Vagina (tissue), 2 donors: ENCODE data around the gene BCAT1.

ENCODE experiments used
- CTCF ChIP-seq, 3 experiments: fragments of 450-650 bp in 2 of 3; fragments of 200-600 bp in 1 of 3; sonication (generic) in 1 of 3; IDR thresholded peaks; one replicate each; pipeline ENCODE4 v1.5.1; 2017 to 2019; ENCODE audit warnings: antibody characterized with exemption in 3 of 3, mild to moderate bottlenecking in 2 of 3, moderate library complexity in 2 of 3
- POLR2AphosphoS5 ChIP-seq, 2 donors: sonication (generic); formaldehyde crosslinking; IDR thresholded peaks; one replicate each; pipeline ENCODE4 v1.9.0; 2017; ENCODE audit warnings: antibody characterized with exemption in 2 of 2, mild to moderate bottlenecking in 2 of 2, low read depth in 1 of 2; ENCODE audit not compliant: insufficient read depth in 1 of 2

- TF ChIP-seq CTCF (IDR thresholded peaks at IDR 0.05) (no peak), POLR2AphosphoS5 (IDR thresholded peaks at IDR 0.05; ENCODE audit: insufficient read depth in 1 of 2, low read depth in 1 of 2) (no peak)
Observed at GRCh38 chr12:24955853-24956252, 7.0 kb upstream of the BCAT1 start.
